Measurements from ENCODE around the gene ZCCHC14.

- TF ChIP-seq CTCF (IDR thresholded peaks at IDR 0.05; ENCODE audit: low read depth, low read length, poor library complexity, severe bottlenecking) (no peak), EZH2phosphoT487 (IDR thresholded peaks at IDR 0.05; ENCODE audit: borderline replicate concordance, low read length) (no peak)
Observed at GRCh38 chr16:87426423-87427215, 66.2 kb downstream of the ZCCHC14 start.

All from DOHH2 (cell line).